CMK (cell line): Measurements from ENCODE around the gene PPM1E.

Source experiments
- DNase-seq: peaks from one replicate; pipeline ENCODE4 v3.0.0-alpha.2; 2010; ENCODE audit warnings: low read depth

The PPM1E gene

DNA sequence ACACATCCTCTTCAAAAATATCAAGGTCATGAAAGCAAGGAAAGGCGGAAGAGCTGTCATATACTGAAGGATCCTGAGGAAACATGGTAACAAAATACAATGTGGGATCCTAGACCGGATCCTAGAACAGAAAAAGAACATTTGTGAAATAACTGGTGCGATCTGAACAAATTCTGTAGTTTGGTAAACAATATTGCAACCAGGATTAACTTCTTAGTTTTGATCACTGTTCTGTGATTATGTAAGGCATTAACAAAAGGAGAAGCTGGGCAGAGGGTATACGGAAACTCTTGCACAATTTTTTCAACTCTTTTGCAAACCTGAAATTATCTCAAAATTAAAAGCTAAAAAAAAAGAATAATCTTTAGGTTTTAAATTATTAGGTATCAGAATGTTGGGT, 241.3 kb downstream of the PPM1E start:
- no peak for DNase-seq

DNA sequence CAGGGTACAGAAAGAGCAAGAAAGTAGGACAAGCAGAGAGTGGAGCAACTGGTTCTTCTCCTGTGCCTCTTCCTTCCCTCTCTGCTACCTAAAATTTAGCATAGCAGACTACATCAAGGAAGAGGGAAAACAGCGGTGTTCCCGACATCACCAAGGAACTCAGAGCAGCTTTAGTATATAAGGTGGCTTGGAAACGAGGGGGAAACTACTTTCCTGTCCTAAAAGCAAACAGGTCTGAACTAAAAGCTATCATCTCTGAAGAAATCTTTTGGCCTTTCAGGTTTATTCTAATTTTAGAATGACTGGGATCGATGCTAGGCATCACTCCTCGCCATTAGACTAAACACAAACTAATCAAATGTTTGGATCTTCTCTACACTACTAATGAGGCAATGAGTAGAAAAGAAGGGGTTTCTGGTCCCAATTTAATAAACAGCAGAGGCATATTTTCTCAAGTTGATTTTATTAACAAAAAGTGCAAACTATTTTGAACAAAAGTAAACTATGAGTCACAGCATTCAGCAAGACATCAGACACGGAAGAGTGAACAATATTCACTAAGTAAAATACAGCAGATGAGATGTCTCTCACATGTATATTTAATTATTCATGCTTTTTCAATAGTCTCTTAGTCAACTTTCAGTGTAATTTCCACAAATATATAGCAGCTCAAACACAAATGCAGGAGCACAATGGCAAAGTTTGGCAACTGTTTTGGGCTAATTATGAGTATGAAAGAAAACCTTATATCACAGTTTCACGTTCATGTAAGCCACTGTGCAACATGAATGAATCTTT, 242.3 kb downstream of the PPM1E start:
- DNase-seq: no peak

DNA sequence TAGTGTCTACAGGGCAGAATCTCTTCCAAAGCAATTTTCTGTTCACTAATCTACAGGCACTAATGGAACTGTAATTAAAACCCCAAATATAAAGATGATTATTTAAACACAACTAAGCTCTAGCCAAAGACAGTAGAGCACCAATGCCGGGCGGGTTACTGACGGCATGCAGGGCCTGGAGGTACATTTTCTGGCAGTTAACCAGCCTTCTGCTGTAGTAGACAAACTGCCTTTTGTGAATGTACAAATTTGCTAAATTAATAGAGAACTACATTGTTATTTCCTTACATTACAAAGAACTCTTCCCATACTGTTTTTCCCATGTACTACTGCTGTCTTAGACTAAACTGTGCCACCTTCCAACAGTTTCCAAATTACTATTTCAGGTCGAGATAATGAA, 243.2 kb downstream of the PPM1E start:
- no peak for DNase-seq

DNA sequence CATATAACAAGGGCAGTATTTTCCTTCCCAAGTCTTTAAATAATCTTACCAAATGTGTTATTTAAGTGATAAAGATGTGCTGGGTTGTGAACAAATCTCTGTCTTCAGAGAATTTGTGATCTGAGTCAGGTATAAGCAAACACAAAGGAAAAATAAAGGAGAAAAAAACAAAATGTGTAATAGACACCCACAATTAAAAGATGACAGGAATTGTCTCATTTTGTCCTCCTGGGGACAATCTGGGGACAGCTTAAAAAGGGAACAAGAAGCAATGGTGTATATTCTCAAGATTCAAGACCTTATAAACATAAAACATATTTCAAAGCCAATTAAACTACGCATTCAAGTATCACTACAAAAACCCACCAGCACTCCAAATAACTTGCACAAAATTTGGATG, 243.8 kb downstream of the PPM1E start:
- DNase-seq: no peak

DNA sequence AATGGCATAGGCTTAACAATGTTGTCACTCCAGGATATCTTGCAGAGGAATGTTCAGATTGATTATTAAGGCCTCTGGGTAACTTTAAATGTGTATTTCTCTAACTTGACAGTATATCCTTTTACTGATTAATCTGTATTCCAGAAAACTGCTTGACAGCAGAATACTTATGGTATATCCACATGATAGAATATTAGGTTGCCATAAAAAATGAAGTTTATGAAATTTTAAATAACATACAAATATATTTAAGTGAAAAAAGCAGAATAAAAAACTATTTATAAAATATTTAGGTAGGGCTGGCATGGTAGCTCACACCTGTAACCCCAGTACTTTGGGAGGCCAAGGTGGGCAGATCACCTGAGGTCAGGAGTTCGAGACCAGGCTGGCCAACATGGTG, 244.4 kb downstream of the PPM1E start:
- DNase-seq: no peak

DNA sequence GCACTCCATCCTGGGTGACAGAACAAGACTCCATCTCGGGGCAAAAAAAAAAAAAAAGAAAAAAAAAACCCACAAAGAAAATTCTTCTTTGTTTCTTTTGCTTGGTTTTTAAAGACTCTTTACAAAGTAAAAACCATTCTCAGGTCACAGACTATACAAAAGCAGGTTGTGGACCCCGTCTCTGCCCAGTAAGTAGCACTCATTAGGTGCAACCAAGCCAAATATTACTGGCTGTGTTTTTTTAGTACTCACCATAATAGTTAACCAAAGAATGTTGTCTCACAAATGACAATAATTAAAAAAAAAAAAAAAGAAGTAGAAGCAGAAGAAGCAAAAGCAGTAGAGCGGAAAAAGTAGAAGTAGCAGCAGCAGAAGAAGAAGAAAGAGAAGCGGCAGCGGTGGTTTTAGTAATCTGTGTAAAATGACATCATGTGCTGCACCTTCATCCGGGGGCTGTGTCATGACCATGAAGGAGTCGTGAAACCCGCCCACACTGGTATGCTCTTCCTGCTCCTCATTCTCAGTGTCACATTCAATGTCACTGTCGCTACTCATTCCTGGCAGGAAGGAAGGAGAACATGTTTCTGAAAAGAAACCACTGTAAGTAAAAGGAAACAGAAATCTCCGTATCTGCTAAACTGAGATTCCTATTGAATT, 245.6 kb downstream of the PPM1E start:
- DNase-seq: peak; percentile 35

DNA sequence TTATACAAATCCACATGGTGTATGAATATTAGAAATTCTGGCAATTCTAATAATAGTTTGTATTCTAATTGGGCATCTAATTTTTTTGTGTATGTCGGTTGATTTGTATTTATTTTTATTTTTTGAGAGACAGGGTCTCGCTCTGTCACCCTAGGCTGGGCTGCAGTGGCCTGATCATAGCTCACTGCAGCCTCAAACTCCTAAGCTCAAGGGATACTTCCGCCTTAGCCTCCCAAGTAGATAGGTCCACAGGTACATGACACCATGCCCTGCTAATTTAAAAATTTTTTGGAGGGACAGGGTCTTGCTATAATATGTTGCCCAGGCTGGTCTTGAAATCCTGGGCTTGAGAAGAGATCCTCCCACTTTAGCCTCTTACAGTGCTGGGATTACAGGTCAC, 246.5 kb downstream of the PPM1E start:
- DNase-seq: no peak

DNA sequence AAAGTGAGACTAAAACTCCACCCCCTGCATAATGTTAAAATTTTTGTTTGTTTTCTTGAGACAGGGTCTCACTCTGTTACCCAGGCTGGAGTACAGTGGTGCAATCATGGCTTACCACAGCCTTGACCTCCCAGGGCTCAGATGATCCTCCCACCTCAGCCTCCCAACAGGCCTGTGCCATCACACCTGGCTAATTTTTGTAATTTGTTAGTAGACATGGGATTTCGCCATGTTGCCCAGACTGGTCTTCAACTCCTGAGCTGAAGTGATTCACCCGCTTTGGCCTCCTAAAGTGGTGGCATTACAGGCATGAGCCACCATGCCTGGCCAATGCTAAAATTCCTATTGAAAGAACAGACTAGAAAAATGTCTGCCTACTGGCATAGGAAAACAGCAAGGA, 247.2 kb downstream of the PPM1E start:
- no peak for DNase-seq

DNA sequence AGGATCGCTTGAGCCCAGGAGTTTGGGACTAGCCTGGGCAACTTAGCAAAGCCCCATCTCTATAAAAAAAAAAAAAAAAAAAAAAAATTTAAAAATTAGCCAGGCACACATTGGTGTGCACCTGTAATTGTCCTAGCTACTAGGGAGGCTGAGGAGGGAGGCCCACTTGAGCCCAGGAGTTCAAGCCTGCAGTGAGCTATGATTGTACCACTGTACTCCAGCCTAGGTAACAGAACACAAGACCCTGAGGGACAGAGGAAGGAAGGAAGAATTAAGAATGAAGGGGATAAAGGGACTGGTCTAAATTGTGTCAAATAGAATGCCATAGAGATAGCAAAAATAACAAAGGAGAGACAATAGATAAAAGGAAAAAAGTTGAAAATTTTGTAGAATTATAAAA, 248.2 kb downstream of the PPM1E start:
- DNase-seq: no peak

DNA sequence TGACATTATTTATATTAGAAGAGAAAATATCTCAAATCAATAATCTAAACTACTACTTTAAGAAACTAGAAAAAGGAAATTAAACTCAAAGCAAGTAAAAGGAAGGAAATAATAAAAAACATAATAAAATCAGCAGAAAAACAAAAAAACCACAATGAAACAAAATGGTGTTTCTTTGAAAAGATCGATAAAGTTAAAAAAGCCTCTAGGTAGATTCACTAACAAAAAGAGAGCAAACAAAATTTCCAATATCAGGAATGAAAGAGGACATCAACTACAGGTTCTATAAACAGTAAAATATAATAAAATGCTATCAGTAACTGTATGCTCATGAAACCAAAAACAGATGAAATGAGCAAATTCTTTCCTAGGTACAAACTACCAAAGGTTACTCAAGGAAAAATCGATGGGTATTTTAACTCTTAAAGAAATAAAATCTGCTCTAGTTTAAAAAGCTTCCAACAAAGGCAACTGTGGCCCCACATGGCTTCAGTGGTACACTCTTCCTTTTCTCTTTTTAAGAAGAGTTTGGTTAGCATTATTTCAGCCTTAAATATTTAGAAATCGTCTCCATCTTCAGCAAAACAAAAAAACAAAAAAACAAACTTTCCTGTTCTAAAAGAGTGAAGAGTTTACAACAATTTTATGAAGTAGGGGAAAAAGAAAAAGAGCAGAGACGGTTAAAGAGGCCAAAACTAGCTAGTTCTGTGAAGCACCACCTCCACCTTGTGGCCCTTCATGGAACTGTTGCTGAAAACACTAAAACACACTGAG, 248.9 kb downstream of the PPM1E start:
- DNase-seq: peak; percentile 35

DNA sequence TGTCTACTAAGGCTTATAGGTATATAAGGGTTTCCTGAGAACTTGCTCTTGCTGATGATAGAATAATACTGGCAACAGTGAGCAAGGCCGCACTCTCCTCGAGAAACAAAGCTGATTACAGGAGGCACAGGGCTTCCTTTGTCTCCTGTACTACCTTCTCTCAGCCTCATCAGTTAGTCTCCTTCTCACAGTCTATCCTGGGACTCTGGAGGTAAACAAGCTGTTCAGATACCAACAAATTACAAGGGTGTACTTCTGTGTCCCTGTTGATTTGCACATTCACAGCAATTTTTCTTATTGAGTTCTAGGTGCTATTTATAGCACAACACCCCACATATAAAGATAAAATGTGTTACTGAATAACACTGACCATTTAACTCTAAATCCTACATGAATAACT, 252.3 kb downstream of the PPM1E start:
- no peak for DNase-seq

DNA sequence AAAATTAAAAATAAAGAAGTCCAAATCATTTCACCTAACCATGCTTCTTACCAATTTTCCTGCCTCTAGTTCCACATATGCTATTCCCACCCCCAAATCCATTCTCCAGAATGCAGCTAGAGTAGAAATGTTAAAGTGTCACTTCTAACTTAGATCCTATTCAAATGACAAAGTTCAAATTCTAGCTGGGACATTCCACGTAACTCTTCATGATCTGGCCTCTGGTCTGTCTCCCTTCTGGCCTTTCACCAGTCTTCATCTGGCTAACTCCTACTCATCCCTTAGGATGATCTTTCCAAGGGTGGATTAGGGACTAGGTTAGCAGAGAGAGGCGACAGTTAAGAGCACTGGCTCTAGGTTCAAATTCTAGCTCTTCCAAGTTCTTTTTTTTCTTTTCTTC, 253.1 kb downstream of the PPM1E start:
- DNase-seq: no peak

DNA sequence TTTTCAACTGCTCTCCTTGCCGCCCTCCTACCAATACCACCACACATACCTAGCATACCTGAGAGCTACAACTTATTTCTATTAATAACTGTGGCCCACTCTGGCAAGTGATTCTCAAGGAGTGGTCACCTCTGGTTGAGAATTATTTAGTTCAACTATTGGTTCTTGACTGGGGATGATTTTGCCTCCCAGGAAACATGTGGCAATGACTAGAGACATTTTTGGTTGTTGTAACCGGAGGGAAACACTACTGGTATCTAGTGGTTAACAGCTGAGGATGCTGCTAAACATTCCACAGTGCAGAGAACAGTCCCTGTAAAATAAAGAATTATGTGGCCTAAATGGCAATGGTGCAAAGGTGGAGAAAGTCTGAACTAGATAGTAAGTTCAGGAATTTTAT, 254.4 kb downstream of the PPM1E start:
- no peak for DNase-seq

DNA sequence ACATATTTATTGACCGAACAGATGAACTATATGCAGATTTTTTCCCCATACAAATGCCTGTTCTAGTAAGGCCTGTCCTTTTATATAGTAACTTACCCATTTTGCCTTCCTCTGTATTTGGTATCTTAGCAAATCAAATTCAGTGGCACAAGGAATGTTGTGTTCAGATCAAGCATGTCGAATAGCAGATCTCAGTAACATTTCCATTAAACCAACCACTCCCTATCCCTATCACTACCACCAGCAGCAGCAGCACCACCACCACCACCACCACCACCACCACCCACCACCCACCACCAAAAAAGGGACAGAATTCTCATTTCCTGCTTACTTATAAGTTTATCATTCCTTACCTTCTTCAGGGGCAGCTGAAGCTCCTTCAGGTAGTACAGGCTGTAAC, 256.3 kb downstream of the PPM1E start:
- no peak for DNase-seq

DNA sequence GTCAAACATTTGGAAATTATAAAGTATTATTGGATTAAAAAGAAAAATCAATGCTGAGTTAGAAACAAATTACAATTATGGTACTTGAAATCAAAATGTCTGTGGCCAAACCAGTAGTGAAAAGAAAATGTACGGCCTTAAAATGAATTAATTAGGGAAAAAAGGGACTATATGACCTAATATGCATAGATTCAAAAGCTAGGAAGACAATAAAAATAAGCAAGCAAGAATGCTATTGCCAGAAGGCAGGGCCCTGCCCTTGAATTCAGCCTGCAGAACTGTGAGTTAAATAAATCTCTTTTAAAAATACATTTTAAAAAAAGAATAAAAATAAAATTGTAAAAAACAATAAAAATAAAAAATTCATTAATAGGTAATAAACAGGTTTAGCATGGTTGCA, 262.4 kb downstream of the PPM1E start:
- DNase-seq: no peak

DNA sequence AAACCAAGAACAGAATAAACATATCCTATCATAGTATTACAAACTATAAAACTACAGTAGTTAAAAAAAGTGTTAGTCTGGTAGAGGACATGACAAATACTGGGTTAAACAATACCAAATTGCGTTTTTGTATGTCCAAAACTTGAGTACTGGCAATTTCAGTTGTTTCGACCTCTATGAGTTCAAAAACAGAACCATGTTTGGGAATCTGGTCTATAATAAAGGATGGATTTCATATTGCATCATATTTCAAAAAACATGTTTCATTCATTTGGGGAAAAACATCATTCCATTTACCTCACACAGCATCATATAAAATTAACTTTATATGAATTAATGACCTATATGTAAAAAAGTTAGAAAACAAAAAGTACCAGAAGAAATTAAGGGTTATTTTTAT, 269.3 kb downstream of the PPM1E start:
- DNase-seq: no peak

DNA sequence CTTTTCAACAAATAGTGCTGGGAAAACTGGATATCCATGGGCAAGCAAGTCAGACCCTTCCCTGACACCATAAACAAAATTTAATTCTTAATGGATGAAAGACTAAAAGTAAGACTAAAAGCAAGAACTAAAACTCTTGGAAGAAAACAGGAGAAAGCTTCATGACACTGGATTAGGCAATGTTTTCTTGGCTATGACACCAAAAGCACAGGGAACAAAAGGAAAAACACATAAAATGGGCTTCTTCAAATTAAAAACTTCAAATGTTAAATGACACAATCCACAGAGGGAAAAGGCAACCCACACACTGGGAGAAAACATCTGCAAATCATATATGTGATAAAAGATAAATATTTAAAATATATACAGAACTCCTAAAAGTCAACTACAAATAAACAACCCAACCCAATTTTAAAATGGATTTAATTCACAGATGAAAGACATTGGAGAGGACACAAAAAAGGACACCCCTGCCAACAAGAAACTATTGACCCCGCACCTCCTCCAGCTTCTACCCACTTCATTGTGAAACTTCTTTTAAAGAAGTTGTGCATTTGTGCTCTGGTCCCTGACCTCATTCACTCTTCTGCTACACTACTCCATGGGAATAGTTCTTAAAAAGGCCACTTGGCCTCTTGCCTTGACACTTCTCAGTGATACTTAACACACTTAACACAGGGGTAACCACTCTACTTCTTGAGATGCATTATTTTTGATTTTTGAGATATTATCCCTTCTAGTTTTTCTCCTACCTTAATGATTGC, 270.7 kb downstream of the PPM1E start:
- no peak for DNase-seq

DNA sequence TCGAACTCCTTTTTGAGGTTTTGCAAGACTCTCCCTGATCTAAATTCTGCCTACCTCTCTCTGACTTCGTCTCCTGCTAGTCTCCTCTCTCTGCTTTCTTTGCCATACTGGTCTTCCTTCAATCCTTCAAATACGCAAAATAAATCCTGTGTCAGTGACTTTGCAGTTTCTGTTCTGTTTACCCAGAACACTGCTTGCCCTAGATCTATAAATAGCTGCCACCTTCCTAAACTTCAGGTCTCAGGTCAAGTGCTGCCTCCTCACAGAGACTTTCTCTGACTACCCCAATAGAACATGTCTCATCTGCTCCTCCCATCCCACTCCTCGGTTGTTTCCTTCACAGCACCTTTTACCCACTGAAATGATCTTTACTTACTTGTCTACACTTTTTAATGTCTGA, 272.1 kb downstream of the PPM1E start:
- no peak for DNase-seq

DNA sequence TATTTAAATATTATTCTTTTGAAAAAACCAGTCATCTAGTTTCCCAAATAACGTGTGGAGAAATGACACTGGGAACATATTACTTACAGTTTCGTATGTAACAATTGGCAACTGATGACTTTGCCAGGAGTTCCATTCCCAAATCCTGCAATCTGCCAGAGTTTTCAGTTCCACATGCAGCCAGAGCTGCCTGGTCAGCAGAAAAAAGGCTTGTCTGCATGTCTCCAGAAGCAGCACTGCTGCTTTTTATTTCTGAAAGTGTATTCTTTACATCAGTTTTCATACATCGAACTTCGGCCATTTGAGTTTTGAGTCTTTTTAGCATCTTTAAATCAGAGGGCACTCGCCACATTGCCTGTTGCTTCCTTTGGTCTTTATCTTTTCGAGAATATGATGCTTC, 272.7 kb downstream of the PPM1E start:
- no peak for DNase-seq

DNA sequence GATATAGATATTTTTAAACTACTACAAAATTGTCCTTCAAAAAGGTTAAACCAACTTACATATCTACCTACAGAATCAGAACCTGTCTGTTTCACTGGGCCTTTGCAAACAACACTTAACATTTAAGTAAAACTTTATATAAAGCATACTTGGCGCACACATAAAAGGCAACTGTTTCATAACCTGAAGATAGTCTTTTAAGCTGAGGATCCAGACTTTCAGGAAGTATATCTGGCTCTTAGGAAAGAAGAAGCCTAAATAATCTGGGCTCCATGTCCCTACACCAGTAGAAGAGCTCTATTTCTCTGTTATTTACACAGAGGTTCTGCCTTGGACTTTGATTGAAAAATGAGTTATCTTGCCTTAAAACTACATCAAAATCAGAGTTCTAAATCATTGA, 275.2 kb downstream of the PPM1E start:
- no peak for DNase-seq
